Sigmoid colon (tissue), 3 donors: ENCODE results near the gene MEGF11.
A peak's percentile ranks its signal among the peaks of the same experiment; 100 is the strongest.

Experiments used
- CTCF ChIP-seq, 4 experiments: fragments of 450-650 bp in 3 of 4; fragments of 200-600 bp in 1 of 4; IDR thresholded peaks; one replicate each; pipeline ENCODE4 v1.5.1; 2016 to 2019; ENCODE audit warnings: antibody characterized with exemption in 4 of 4, mild to moderate bottlenecking in 3 of 4, moderate library complexity in 2 of 4
- POLR2A ChIP-seq, 2 donors: fragments of 450-650 bp; IDR thresholded peaks; one replicate each; pipeline ENCODE4 v1.6.1; 2016; ENCODE audit warnings: antibody characterized with exemption in 2 of 2, mild to moderate bottlenecking in 2 of 2, moderate library complexity in 2 of 2

- TF ChIP-seq POLR2A (IDR thresholded peaks at IDR 0.05) (no peak), CTCF (IDR thresholded peaks at IDR 0.05) (peak in 3 of 4 experiments; percentile 21 to 54 (median 24))
Observed at GRCh38 chr15:65916664-65917406, 336.7 kb downstream of the MEGF11 start.
